HG03097 (cell line): ENCODE measurements around the gene PFKFB4.

Experiments used
- ATAC-seq: cut with Tn5 transposase; IDR thresholded peaks from one replicate; pipeline ENCODE4 v1.9.1; 2021; ENCODE audit not compliant: unreplicated experiment, low FRiP score

The PFKFB4 gene

DNA sequence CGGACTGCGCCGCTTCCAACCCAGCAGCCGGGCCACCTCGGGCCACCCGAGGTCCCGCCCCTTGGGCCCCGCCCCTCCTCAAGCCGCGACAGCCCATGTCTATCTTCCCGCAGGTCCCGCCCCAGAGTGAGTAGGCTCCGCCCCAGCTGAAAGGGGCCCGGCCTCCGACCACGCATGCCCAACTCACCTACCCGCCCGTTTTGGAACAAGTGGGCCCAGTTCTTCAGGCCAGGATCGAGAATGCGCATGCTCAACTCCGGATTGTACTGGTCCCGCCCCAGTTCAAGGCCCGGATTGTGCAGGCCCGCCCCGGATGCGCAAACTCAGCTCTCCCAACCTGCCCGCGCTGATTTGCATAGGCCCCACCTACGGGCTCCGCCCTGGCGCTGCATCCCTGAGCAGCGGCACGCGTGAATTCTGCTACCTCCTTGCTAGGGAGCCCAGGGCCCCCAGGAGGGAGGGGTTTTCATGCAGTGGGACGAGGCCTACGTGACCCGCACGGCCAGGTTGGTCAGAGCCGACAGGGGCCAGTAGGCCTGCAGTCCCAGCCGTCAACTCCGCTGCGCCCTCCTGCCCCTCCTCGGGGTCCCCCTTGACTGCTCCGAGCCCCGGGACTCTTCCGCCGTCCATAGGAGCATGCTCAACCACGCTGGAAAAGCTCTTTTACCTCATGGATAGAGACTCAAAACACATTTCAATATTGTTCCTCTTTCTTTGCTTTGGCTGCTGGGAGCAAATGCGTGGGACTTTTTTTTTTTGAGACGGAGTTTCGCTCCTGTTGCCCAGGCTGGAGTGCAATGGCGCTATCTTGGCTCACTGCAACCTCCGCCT is at the start of gene PFKFB4:
Gene PFKFB4 (minus strand): TSS at position 8 of the 831 bp plus-strand sequence. CDS start 26 bp downstream, outside the sequence.
- ATAC-seq: peak; percentile 74

DNA sequence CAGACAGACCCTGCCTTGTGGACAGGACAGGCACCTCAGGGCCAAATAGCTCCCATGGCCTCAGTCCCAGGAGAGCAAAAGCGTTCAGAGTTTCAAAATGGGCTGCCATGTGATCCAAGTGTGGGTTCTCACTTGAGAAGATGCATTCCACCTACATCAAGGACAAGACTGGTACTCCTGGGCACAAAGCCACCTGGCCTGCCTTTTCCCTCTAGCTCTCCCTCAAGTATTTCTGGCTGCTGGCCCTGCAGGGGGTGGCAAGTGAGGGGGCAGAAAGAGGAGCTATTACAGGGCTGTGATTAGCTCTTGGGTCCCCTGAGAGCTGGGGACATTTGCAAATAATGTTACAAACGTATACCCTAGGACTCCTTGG is 45.0 kb upstream of the PFKFB4 start:
- ATAC-seq: no peak

GRCh38 chr3:48600711-48601621 is 44.4 kb upstream of the PFKFB4 start:
- ATAC-seq: no peak

- ATAC-seq: no peak
These were observed 43.1 kb upstream of the PFKFB4 start for GRCh38 chr3:48599509-48600285.

GRCh38 chr3:48599077-48599501 is 42.5 kb upstream of the PFKFB4 start:
- no peak for ATAC-seq

GRCh38 chr3:48598323-48599076 is 41.9 kb upstream of the PFKFB4 start:
- no peak for ATAC-seq

GRCh38 chr3:48597408-48597800 is 40.8 kb upstream of the PFKFB4 start:
- ATAC-seq: no peak

- no peak for ATAC-seq
These were observed 40.2 kb upstream of the PFKFB4 start for GRCh38 chr3:48596676-48597407.

DNA sequence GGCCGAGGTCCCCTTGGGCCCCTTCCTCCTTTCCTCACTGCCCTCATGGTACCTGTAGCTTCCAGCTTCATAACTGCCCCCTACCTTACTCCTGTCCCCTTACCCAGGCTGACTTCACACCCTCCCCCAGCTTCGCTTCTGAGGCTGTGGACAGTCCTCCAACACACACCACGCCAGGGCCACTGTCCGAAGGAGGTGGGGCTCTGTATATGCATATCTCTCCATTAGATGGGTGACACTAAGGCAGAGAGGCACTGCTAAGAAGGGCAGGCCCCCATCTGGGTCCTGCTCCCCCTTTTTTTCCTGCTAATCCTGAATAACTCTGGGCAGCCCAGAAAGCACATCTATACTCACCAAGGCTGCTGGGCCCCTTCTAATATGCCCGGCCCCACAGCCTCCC is 39.6 kb upstream of the PFKFB4 start:
- no peak for ATAC-seq

- ATAC-seq: no peak
These were observed 39.0 kb upstream of the PFKFB4 start for GRCh38 chr3:48595526-48596121.

- no peak for ATAC-seq
These were observed 38.5 kb upstream of the PFKFB4 start, which contains the start of gene COL7A1 for GRCh38 chr3:48595075-48595525. COL7A1 (minus strand) TSS chr3:48595329; CDS start chr3:48595159, 170 bp downstream.

DNA sequence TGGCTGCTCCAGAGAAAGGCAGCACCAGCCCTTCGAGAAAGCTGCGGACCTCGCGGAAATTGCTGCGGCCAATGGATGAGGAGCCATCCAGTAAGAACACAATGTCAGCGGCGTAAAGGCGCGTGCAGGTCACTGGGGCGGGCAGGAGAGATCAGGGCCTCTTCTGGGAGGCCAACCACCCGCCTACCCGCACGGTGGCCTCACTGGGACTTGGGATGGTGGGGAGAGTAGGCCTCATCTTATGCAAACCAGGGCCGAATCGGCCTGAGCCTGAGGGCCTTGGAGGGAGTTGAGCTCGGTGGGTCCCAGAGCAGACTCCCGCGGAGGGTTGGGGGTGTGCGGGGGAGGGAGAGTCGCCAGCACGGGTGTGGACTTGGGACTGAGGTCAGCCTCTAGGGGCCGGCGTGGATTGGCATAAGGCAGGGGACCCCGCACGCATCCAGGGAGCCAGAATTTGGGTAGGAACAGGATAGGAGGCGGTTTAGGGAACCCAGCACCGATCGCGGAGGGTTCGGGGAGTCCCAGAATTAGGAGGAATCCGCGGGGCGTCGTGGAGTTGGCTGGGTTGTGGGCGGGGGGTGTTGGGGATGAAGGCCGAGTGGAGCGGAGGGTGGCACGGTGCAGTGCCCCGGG is 37.9 kb upstream of the PFKFB4 start:
- ATAC-seq: no peak

GRCh38 chr3:48593337-48593736 is 36.7 kb upstream of the PFKFB4 start:
- no peak for ATAC-seq

GRCh38 chr3:48592519-48593087 is 36.0 kb upstream of the PFKFB4 start:
- no peak for ATAC-seq

DNA sequence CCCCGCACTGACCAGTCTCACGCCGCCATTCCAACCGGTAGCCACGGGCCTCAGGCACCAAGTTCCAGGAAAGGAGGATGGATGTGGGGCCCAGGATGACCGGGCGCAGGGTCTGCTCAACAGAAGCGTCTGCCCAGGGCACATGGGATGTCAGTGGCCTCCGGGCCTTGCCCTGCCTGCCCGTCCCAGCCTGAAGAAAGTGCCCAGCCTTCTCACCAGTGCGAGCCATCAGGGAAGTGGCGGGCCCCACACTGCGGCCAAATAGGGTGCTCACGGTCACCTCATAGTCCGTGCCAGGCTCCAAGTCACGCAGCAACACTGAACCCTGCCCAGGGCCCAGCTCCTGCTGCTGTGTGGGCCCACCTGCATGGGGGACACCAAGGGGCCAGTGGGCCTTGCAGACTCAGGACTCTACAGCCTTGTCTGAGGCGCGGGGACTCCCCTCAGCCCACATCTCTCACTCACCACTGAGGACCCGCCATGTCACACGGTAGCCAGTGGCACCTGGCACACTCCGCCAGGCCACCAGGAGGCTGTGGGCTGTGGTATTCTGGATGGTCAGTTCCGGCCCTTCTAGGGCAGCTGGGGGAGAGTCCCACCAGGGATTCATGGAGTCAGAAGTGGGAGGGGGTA is 35.4 kb upstream of the PFKFB4 start:
- no peak for ATAC-seq

GRCh38 chr3:48591436-48591835 is 34.8 kb upstream of the PFKFB4 start:
- ATAC-seq: no peak

DNA sequence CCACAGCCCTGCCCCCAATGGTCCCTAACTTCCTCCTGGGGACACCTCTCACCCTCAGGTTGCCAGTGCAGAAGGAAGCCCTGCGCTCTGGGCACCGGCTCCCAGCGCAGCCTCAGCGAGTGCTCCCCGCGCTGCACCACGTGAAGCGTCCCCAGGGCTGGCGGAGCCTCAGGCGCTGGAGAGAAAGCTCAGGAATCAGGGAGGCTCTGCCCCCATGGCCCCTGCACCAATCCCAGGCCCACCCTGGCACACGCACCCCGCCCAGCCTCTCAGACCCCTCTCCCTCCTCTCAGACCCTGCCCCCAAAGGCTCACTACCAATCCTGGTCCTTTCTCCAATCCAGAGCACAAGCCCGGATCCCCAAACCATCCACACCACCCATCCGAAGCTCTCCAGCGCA is 31.6 kb upstream of the PFKFB4 start:
- ATAC-seq: no peak

DNA sequence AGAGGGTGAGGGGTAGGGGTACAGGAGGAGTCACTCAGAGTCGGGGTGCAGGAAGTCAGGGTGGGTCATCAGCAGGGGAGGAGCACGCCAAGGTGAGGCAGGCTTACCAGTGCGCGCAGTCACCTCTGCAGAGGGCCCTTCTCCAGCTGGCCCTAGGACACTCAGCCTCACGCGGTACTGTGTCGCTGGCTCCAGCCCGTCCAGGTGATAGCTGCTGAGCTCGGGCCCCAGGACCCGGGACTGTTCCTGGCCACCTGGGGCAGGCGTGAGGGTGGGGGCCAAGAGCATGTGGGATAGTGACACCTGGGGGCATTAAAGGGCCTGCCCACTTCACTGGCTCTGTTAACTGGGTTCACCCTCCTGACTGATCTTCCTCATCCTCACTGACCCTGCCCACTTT is 31.1 kb upstream of the PFKFB4 start:
- no peak for ATAC-seq
